Measurements from ENCODE around the gene UBE4A. TPM values are rescaled to one million over a fixed set of nuclear protein-coding genes. Genes with fewer than 3 reads are reported as not detected.

The UBE4A gene
- total RNA-seq, 5 donors from 2014 or later (not counting 1 experiment from before 2014, with no cell fraction given): 40.7 to 44.9 (median 41.8) TPM

GRCh38 chr11:118343248-118343647, 16.2 kb upstream of the UBE4A start:
- H3K27ac Mint-ChIP-seq: peak overlapping the region; percentile 98 to 100
- POLR2A ChIA-PET: interaction anchor here (1.0 kb wide), 2 partner anchors 40 to 91 kb away, joined by 3 to 4 read pairs; partner anchors contain the start of gene MPZL3 (in 1 of the 2)
- peak overlapping the region; percentile 73 to 88 for H3K4me3 ChIP-seq (ENCODE audit: control insufficient read depth in 1 of 2, extremely low read depth in 1 of 2, low read length in 1 of 2)

GRCh38 chr11:118343981-118344515, 15.4 kb upstream of the UBE4A start, which contains the start of gene CD3G:
TSS of gene CD3G (plus strand) at chr11:118344344. CDS start at chr11:118344424, 80 bp downstream.
- ATAC-seq (replicated peaks in 1 of 4) (peak; percentile 81 to 83 (median 82)), DNase-seq (peak; percentile 48 to 82 (median 70))
- WGBS (ENCODE audit: insufficient coverage): 6% methylated on average over 5 of the region's 6 CpGs
- peaks cover 9 to 27% of the 10 kb centered on the region in 2 donors for H3K36me3 ChIP-seq (ENCODE audit: control insufficient read depth in 2 of 2, extremely low read depth in 1 of 2, insufficient read depth in 1 of 2, low read length in 1 of 2)
- H3K36me3 Mint-ChIP-seq: peaks cover 41% of the 10 kb centered on the region
- peaks cover 41 to 59% of the 10 kb centered on the region in 2 experiments for H3K4me1 ChIP-seq (ENCODE audit: control insufficient read depth in 1 of 2, extremely low read depth in 1 of 2, insufficient read depth in 2 of 2, low read length in 2 of 2)
- no peaks in the 10 kb centered on the region for H3K9me3 ChIP-seq
- POLR2A ChIA-PET: interaction anchor here (0.6 to 1.6 kb wide), 2 partner anchors 49 to 724 kb away, joined by 5 read pairs; no protein-coding TSS in a partner anchor
- CTCF ChIA-PET: interaction anchor here in 1 of 2 donors (0.6 to 2.5 kb wide), 3 partner anchors 39 to 146 kb away, joined by 3 to 11 read pairs (median 3); partner anchors contain the start of gene CD3E
- peak within 1 kb of the TSS; percentile 97 for H3K27ac ChIP-seq (ENCODE audit: low read length)
- H3K27me3 ChIP-seq (replicated peaks in 1 of 2; ENCODE audit: control insufficient read depth in 2 of 2, extremely low read depth in 1 of 2, insufficient read depth in 2 of 2, low read length in 1 of 2): no peaks in the 10 kb centered on the region
- no peaks in the 10 kb centered on the region for H3K27me3 Mint-ChIP-seq
- H3K4me3 Mint-ChIP-seq: peak within 1 kb of the TSS; percentile 85 to 91 (median 87)
- peak within 1 kb of the TSS; percentile 73 to 88 for H3K4me3 ChIP-seq (ENCODE audit: control insufficient read depth in 1 of 2, extremely low read depth in 1 of 2, low read length in 1 of 2)
- H3K27ac Mint-ChIP-seq: peak within 1 kb of the TSS; percentile 98 to 100
- H3K9me3 Mint-ChIP-seq: no peaks in the 10 kb centered on the region
- H3K4me1 Mint-ChIP-seq: peaks cover 70 to 91% (median 72%) of the 10 kb centered on the region in 3 donors

More at GRCh38 chr11:118343248-118343647, 16.2 kb upstream of the UBE4A start:
- Mint-ChIP-seq H3K4me1 (peaks cover 70 to 91% (median 72%) of the 10 kb centered on the region in 3 donors), H3K27me3 (no peaks in the 10 kb centered on the region), H3K36me3 (peaks cover 40% of the 10 kb centered on the region), H3K9me3 (no peaks in the 10 kb centered on the region), H3K4me3 (peak overlapping the region; percentile 85 to 91 (median 87))
- Histone ChIP-seq H3K36me3 (ENCODE audit: control insufficient read depth in 2 of 2, extremely low read depth in 1 of 2, insufficient read depth in 1 of 2, low read length in 1 of 2) (peaks cover 7 to 27% of the 10 kb centered on the region in 2 donors), H3K27ac (ENCODE audit: low read length) (peak overlapping the region; percentile 97), H3K27me3 (replicated peaks in 1 of 2; ENCODE audit: control insufficient read depth in 2 of 2, extremely low read depth in 1 of 2, insufficient read depth in 2 of 2, low read length in 1 of 2) (no peaks in the 10 kb centered on the region), H3K4me1 (ENCODE audit: control insufficient read depth in 1 of 2, extremely low read depth in 1 of 2, insufficient read depth in 2 of 2, low read length in 2 of 2) (peaks cover 36 to 64% of the 10 kb centered on the region in 2 experiments), H3K9me3 (no peaks in the 10 kb centered on the region)
- ATAC-seq (replicated peaks in 1 of 4) (no peak), DNase-seq (peak in 2 of 35 experiments; percentile 29 to 55)
- 6% methylated on average over 8 of the region's 9 CpGs for WGBS (ENCODE audit: insufficient coverage)
- CTCF ChIA-PET: interaction anchor here (0.6 to 1.8 kb wide), 6 partner anchors 7 to 266 kb away, joined by 3 to 7 read pairs (median 4); partner anchors contain the start of gene CD3E (in 1 of the 2)

- H3K4me3 ChIP-seq (ENCODE audit: control insufficient read depth in 1 of 2, extremely low read depth in 1 of 2, low read length in 1 of 2): no peak overlapping the region
- H3K27ac ChIP-seq (ENCODE audit: low read length): peak overlapping the region; percentile 7
- Mint-ChIP-seq H3K27me3 (no peaks in the 10 kb centered on the region), H3K4me3 (peak overlapping the region in 1 of 3 donors; percentile 85), H3K36me3 (peaks cover 54% of the 10 kb centered on the region), H3K9me3 (no peaks in the 10 kb centered on the region), H3K4me1 (peaks cover 63 to 68% (median 63%) of the 10 kb centered on the region in 3 donors), H3K27ac (peak overlapping the region; percentile 93 to 100)
- peaks cover 2 to 64% of the 10 kb centered on the region in 2 donors for H3K36me3 ChIP-seq (ENCODE audit: control insufficient read depth in 2 of 2, extremely low read depth in 1 of 2, insufficient read depth in 1 of 2, low read length in 1 of 2)
- POLR2A ChIA-PET: no interaction called here
- ATAC-seq (replicated peaks in 1 of 4) (no peak), DNase-seq (no peak)
- no peaks in the 10 kb centered on the region for H3K9me3 ChIP-seq
- CTCF ChIA-PET: interaction anchor here in 1 of 2 donors (1.0 kb wide), 1 partner anchor 44 kb away, joined by 3 read pairs; no protein-coding TSS in a partner anchor
- peaks cover 26% of the 10 kb centered on the region in 2 experiments for H3K4me1 ChIP-seq (ENCODE audit: control insufficient read depth in 1 of 2, extremely low read depth in 1 of 2, insufficient read depth in 2 of 2, low read length in 2 of 2)
- H3K27me3 ChIP-seq (replicated peaks in 1 of 2; ENCODE audit: control insufficient read depth in 2 of 2, extremely low read depth in 1 of 2, insufficient read depth in 2 of 2, low read length in 1 of 2): no peaks in the 10 kb centered on the region
- 72% methylated on average over 3 of the region's 6 CpGs for WGBS (ENCODE audit: insufficient coverage)
Measured at GRCh38 chr11:118349475-118349874, 9.9 kb upstream of the UBE4A start.

- peaks cover 2 to 60% of the 10 kb centered on the region in 2 donors for H3K36me3 ChIP-seq (ENCODE audit: control insufficient read depth in 2 of 2, extremely low read depth in 1 of 2, insufficient read depth in 1 of 2, low read length in 1 of 2)
- POLR2A ChIA-PET: interaction anchor here (0.6 to 1.0 kb wide), 3 partner anchors 48 to 271 kb away, joined by 3 to 18 read pairs (median 4); no protein-coding TSS in a partner anchor
- H3K4me3 Mint-ChIP-seq: no peak overlapping the region
Measured at GRCh38 chr11:118353084-118353710, 6.2 kb upstream of the UBE4A start.

GRCh38 chr11:118358071-118358470, 1.3 kb upstream of the UBE4A start:
- no peaks in the 10 kb centered on the region for H3K9me3 ChIP-seq
- Mint-ChIP-seq H3K4me3 (no peak overlapping the region), H3K27me3 (no peaks in the 10 kb centered on the region), H3K36me3 (peaks cover 13% of the 10 kb centered on the region), H3K9me3 (no peaks in the 10 kb centered on the region), H3K4me1 (peaks cover 45 to 47% (median 47%) of the 10 kb centered on the region in 3 donors), H3K27ac (peak overlapping the region; percentile 59 to 84)
- H3K27ac ChIP-seq (ENCODE audit: low read length): peak overlapping the region; percentile 82
- POLR2A ChIA-PET: no interaction called here
- no peaks in the 10 kb centered on the region for H3K27me3 ChIP-seq (replicated peaks in 1 of 2; ENCODE audit: control insufficient read depth in 2 of 2, extremely low read depth in 1 of 2, insufficient read depth in 2 of 2, low read length in 1 of 2)
- H3K36me3 ChIP-seq (ENCODE audit: control insufficient read depth in 2 of 2, extremely low read depth in 1 of 2, insufficient read depth in 1 of 2, low read length in 1 of 2): peaks cover 0 to 22% of the 10 kb centered on the region in 2 donors
- H3K4me3 ChIP-seq (ENCODE audit: control insufficient read depth in 1 of 2, extremely low read depth in 1 of 2, low read length in 1 of 2): no peak overlapping the region
- no CpG with 5 or more reads among the region's 3 CpGs for WGBS (ENCODE audit: insufficient coverage)
- H3K4me1 ChIP-seq (ENCODE audit: control insufficient read depth in 1 of 2, extremely low read depth in 1 of 2, insufficient read depth in 2 of 2, low read length in 2 of 2): peaks cover 14 to 23% of the 10 kb centered on the region in 2 experiments
- ATAC-seq (replicated peaks in 1 of 4) (no peak), DNase-seq (no peak)
- CTCF ChIA-PET: interaction anchor here in 1 of 2 donors (0.9 kb wide), 1 partner anchor 106 kb away, joined by 3 read pairs; the partner anchor contains the start of gene MPZL3

More at GRCh38 chr11:118353084-118353710, 6.2 kb upstream of the UBE4A start:
- no peaks in the 10 kb centered on the region for H3K9me3 Mint-ChIP-seq
- WGBS (ENCODE audit: insufficient coverage): no CpG with 5 or more reads among the region's 6 CpGs
- peaks cover 32 to 34% (median 33%) of the 10 kb centered on the region in 3 donors for H3K4me1 Mint-ChIP-seq
- ATAC-seq (replicated peaks in 1 of 4) (peak in 2 of 4 experiments; percentile 20 to 59), DNase-seq (peak in 2 of 35 experiments; percentile 27 to 78)
- Histone ChIP-seq H3K27ac (ENCODE audit: low read length) (peak overlapping the region; percentile 61), H3K4me1 (ENCODE audit: control insufficient read depth in 1 of 2, extremely low read depth in 1 of 2, insufficient read depth in 2 of 2, low read length in 2 of 2) (peaks cover 7 to 11% of the 10 kb centered on the region in 2 experiments), H3K9me3 (no peaks in the 10 kb centered on the region), H3K27me3 (replicated peaks in 1 of 2; ENCODE audit: control insufficient read depth in 2 of 2, extremely low read depth in 1 of 2, insufficient read depth in 2 of 2, low read length in 1 of 2) (no peaks in the 10 kb centered on the region), H3K4me3 (ENCODE audit: control insufficient read depth in 1 of 2, extremely low read depth in 1 of 2, low read length in 1 of 2) (no peak overlapping the region)
- CTCF ChIA-PET: interaction anchor here (0.6 to 3.1 kb wide), 17 partner anchors 10 to 210 kb away, joined by 3 to 17 read pairs (median 4); partner anchors contain the start of genes CD3D (in 1 of the 2) and MPZL3 (in 1 of the 2)
- H3K27ac Mint-ChIP-seq: peak overlapping the region; percentile 88 to 90
- peaks cover 43% of the 10 kb centered on the region for H3K36me3 Mint-ChIP-seq
- no peaks in the 10 kb centered on the region for H3K27me3 Mint-ChIP-seq
